ENCODE measurements around the gene LIN52. TPM values are rescaled to one million over a fixed set of nuclear protein-coding genes. Genes with fewer than 3 reads are reported as not detected.

LIN52 gene
- total RNA-seq, 1 donor from 2014 or later, result 8.4 TPM

DNA sequence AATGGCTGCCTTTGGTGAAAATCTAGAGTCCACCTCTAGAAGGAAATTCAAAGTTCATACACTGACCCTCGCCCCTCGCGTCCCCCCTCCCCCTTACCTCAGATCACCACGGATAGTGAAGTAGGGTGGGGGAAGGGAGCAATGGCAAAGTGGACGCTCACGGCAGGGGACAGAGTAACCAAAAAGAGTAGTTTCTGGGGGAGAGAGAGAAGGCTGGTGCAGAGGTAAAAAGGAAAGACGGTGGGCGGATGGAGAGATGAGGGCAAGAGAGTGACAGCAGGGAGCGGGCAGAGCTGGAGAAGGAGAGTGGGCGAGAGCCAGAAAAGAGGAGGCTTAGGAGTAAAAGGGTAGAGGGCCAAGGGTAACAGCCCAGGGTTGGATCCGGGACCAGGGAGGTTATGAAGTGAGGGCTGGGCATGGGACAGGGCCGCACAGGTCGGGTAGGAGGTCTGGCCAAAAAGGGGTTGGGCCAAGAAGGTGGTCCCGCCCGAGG lies 926 bp upstream of the LIN52 start:
- no peak for DNase-seq (ENCODE audit: low read depth)
- H3K4me3 ChIP-seq (ENCODE audit: low read depth, low read length), result peak overlapping the region; percentile 80
- FAIRE-seq, result no peak
- H3K36me3 ChIP-seq (ENCODE audit: control insufficient read depth, insufficient read depth, low read length), result no peaks in the 10 kb centered on the region
- no peaks in the 10 kb centered on the region for H3K27me3 ChIP-seq (ENCODE audit: control insufficient read depth, insufficient read depth, low read length)
- TF ChIP-seq, protein P1, sequence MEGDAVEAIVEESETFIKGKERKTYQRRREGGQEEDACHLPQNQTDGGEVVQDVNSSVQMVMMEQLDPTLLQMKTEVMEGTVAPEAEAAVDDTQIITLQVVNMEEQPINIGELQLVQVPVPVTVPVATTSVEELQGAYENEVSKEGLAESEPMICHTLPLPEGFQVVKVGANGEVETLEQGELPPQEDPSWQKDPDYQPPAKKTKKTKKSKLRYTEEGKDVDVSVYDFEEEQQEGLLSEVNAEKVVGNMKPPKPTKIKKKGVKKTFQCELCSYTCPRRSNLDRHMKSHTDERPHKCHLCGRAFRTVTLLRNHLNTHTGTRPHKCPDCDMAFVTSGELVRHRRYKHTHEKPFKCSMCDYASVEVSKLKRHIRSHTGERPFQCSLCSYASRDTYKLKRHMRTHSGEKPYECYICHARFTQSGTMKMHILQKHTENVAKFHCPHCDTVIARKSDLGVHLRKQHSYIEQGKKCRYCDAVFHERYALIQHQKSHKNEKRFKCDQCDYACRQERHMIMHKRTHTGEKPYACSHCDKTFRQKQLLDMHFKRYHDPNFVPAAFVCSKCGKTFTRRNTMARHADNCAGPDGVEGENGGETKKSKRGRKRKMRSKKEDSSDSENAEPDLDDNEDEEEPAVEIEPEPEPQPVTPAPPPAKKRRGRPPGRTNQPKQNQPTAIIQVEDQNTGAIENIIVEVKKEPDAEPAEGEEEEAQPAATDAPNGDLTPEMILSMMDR (IDR thresholded peaks at IDR 0.05; ENCODE audit: insufficient read depth, low read length, severe bottlenecking), result no peak

DNA sequence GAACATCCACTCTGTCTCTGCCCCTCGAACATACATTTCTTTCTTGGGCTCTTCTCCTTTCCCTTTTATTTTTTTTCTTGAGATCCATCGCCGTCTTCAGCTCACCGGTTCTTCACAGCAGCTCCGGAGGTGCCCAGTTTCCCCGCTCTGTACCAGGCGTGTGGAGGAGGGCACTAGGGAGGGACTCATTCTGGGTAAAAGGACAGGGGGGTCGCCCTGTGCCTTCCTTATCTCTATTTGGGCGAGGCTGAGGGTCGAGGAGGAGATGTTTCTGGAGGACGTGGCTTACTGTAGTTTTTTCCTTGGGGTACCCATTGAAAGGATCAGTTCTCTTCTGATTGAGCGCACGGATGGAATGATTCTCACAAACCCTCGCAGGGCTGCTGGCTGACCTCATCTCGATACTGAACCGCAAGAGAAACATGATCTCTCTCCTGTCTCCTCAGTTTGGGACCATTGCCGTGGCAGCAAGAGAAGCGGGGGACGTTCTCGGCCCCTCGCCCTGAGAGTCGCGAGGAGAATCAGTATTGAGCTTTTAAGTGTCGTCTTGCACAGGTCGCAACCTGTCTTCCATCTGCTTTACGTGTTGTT lies 386 bp downstream of the LIN52 start:
- TF ChIP-seq, protein P1 (IDR thresholded peaks at IDR 0.05; ENCODE audit: insufficient read depth, low read length, severe bottlenecking), result no peak
- H3K36me3 ChIP-seq (ENCODE audit: control insufficient read depth, insufficient read depth, low read length), result no peaks in the 10 kb centered on the region
- DNase-seq (ENCODE audit: low read depth) (peak; percentile 43), FAIRE-seq (no peak)
- peak overlapping the region; percentile 80 for H3K4me3 ChIP-seq (ENCODE audit: low read depth, low read length)
- H3K27me3 ChIP-seq (ENCODE audit: control insufficient read depth, insufficient read depth, low read length), result no peaks in the 10 kb centered on the region

DNA sequence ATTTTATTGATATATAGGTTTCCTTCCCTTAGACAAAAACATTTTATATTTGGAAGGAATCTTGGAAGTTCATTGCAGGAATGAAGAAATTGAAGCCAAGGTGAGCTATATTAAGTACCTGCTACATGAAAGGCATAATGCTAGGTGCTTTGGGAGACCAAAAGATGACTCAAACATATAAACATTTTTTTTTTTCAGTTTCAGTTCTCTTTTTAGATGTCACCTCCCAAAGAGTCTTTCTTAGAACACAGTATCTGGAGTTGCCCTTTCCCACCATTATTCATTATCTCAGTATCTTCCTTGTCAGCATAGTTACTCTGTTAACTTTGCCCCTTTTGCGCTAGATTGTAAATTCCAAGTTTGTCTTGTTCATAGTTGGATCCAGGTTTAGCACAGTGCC lies 1.1 kb downstream of the LIN52 start:
- Histone ChIP-seq H3K27me3 (ENCODE audit: control insufficient read depth, insufficient read depth, low read length) (no peaks in the 10 kb centered on the region), H3K4me3 (ENCODE audit: low read depth, low read length) (no peak overlapping the region), H3K36me3 (ENCODE audit: control insufficient read depth, insufficient read depth, low read length) (no peaks in the 10 kb centered on the region)
- TF ChIP-seq, protein P1 (IDR thresholded peaks at IDR 0.05; ENCODE audit: insufficient read depth, low read length, severe bottlenecking), result no peak
- DNase-seq (ENCODE audit: low read depth) (no peak), FAIRE-seq (no peak)

DNA sequence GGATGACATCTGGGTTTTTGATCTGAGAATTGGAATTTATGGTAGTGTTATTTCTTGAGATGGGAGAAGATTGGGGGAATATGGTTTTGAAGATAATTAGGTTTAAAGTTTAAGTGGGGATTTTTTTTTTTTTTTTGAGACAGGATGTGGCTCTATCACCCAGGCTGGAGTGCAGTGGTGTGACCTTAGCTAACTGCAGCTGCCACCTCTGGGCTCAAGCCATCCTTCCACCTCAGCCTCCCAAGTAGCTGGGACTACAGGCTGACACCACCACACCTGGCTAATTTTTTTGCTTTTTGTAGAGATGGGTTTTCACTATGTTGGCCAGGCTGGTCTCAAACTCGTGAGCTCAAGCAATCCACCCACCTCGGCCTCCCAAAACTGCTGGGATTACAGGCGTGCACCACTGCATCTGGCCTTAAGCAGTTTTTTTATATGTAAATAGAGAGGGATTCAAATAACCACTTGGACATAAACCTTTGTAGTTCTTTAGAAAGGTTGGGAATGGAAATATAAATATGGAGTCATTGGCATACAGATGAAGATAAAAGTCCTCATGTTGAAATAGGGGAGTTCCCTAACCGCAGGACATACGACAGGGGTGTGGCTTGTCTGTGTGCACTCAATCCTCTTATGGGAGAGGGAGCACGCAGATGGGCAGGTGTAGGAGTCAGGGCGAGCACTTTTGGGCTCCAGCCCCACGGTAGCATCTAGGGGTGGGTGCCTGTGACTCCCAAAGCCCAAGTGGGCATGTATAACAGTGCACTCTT lies 4.7 kb downstream of the LIN52 start:
- TF ChIP-seq, protein P1 (IDR thresholded peaks at IDR 0.05; ENCODE audit: insufficient read depth, low read length, severe bottlenecking), result no peak
- DNase-seq (ENCODE audit: low read depth) (no peak), FAIRE-seq (no peak)
- H3K36me3 ChIP-seq (ENCODE audit: control insufficient read depth, insufficient read depth, low read length), result no peaks in the 10 kb centered on the region
- H3K4me3 ChIP-seq (ENCODE audit: low read depth, low read length), result no peak overlapping the region
- H3K27me3 ChIP-seq (ENCODE audit: control insufficient read depth, insufficient read depth, low read length), result no peaks in the 10 kb centered on the region

DNA sequence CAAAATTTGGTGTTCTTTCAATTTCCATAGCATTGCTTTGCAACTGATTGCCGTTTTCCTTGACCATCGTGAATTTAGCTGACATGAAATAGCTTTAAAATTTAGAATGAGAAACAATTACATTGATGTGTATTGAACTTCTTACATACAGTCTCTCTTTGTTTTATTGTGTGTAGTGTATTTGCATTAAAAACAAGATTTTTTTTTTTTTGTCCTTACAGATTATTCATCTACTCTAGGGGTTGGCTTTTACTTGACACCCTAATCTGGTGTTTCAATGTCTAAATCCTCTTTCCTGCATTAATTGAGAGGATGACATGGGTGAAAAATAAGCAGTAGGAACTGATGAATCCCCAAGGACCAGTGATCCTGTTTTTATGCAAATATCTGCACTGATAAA lies 20.6 kb downstream of the LIN52 start:
- TF ChIP-seq, protein P1 (IDR thresholded peaks at IDR 0.05; ENCODE audit: insufficient read depth, low read length, severe bottlenecking), result no peak
- DNase-seq (ENCODE audit: low read depth), result no peak
- no peaks in the 10 kb centered on the region for H3K27me3 ChIP-seq (ENCODE audit: control insufficient read depth, insufficient read depth, low read length)
- no peak for FAIRE-seq
- no peaks in the 10 kb centered on the region for H3K36me3 ChIP-seq (ENCODE audit: control insufficient read depth, insufficient read depth, low read length)
- no peak overlapping the region for H3K4me3 ChIP-seq (ENCODE audit: low read depth, low read length)
